ENCODE results near the gene MED20.

DNA sequence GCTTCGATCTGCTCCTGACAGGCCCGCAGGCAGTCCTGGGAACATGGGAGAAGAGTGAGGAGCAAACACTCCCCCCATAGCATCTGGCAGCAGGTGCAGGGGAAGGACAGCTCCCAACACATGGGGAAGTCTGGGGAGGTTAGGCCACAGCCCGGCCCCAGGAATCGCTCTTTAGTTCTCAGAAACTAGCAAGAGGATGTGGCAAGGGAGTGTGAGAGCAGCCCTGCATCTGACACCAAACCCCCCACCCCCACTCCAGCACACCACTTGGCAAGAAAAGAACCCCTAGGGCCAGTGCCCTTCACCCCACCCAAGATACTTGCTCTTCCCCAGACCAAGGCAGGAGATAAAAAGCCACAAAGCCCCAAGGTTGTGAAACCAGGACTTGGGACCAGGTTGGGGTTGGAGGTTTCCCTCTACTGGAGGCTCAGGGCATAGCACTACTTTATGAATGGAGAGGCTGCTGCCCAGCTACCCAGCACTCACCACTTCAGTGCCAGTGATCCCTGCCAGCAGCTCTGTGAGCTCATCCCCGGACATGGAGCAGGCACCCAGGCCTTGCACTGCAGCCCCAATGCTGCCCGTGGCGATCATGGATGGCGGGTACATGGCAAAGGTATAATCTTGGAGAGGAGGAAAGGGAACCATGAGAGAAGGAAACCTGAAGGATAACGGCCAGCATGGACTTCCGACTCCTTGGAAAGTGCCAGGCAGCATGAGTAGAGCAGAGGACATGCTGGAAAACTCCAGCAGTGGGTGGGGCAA lies 15.3 kb upstream of the MED20 start:
- TF ChIP-seq, protein P1, sequence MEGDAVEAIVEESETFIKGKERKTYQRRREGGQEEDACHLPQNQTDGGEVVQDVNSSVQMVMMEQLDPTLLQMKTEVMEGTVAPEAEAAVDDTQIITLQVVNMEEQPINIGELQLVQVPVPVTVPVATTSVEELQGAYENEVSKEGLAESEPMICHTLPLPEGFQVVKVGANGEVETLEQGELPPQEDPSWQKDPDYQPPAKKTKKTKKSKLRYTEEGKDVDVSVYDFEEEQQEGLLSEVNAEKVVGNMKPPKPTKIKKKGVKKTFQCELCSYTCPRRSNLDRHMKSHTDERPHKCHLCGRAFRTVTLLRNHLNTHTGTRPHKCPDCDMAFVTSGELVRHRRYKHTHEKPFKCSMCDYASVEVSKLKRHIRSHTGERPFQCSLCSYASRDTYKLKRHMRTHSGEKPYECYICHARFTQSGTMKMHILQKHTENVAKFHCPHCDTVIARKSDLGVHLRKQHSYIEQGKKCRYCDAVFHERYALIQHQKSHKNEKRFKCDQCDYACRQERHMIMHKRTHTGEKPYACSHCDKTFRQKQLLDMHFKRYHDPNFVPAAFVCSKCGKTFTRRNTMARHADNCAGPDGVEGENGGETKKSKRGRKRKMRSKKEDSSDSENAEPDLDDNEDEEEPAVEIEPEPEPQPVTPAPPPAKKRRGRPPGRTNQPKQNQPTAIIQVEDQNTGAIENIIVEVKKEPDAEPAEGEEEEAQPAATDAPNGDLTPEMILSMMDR (IDR thresholded peaks at IDR 0.05), result peak; percentile 94
- TF ChIP-seq SIN3A (IDR thresholded peaks at IDR 0.05; ENCODE audit: borderline replicate concordance, insufficient read depth, low read depth, low read length), result 0 out of 2 replicates have a peak, but pooled peaks have one; percentile 26
- peak; percentile 22; the same call in 1 of the 2 replicates for TF ChIP-seq POLR2AphosphoS5 (IDR thresholded peaks at IDR 0.05; ENCODE audit: low read depth, low read length)
- TF ChIP-seq, protein P2, sequence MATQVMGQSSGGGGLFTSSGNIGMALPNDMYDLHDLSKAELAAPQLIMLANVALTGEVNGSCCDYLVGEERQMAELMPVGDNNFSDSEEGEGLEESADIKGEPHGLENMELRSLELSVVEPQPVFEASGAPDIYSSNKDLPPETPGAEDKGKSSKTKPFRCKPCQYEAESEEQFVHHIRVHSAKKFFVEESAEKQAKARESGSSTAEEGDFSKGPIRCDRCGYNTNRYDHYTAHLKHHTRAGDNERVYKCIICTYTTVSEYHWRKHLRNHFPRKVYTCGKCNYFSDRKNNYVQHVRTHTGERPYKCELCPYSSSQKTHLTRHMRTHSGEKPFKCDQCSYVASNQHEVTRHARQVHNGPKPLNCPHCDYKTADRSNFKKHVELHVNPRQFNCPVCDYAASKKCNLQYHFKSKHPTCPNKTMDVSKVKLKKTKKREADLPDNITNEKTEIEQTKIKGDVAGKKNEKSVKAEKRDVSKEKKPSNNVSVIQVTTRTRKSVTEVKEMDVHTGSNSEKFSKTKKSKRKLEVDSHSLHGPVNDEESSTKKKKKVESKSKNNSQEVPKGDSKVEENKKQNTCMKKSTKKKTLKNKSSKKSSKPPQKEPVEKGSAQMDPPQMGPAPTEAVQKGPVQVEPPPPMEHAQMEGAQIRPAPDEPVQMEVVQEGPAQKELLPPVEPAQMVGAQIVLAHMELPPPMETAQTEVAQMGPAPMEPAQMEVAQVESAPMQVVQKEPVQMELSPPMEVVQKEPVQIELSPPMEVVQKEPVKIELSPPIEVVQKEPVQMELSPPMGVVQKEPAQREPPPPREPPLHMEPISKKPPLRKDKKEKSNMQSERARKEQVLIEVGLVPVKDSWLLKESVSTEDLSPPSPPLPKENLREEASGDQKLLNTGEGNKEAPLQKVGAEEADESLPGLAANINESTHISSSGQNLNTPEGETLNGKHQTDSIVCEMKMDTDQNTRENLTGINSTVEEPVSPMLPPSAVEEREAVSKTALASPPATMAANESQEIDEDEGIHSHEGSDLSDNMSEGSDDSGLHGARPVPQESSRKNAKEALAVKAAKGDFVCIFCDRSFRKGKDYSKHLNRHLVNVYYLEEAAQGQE (IDR thresholded peaks at IDR 0.05; ENCODE audit: insufficient read depth in 1 of 2, low read depth in 2 of 2, low read length in 1 of 2), result no peak

All from Panc1 (cell line).